Esophagus mucosa (tissue), 1 donor: ENCODE measurements around the gene PTH1R. TPM values are rescaled to one million over a fixed set of nuclear protein-coding genes. Genes with fewer than 3 reads are reported as not detected.

Experiments
- ATAC-seq: fragments of 200-7000 bp; cut with Tn5 transposase; one replicate; pipeline ENCODE4 v1.9.1; 2020
- total RNA-seq: library from RNA; stranded (reverse); gene quantifications from one replicate; pipeline ENCODE4 v1.2.4, GENCODE V29; 2023
- donor health status: DM: yes; HTN: yes; CAD: no.

The PTH1R gene
- total RNA-seq, 1 donor from 2014 or later: 0.28 TPM

DNA sequence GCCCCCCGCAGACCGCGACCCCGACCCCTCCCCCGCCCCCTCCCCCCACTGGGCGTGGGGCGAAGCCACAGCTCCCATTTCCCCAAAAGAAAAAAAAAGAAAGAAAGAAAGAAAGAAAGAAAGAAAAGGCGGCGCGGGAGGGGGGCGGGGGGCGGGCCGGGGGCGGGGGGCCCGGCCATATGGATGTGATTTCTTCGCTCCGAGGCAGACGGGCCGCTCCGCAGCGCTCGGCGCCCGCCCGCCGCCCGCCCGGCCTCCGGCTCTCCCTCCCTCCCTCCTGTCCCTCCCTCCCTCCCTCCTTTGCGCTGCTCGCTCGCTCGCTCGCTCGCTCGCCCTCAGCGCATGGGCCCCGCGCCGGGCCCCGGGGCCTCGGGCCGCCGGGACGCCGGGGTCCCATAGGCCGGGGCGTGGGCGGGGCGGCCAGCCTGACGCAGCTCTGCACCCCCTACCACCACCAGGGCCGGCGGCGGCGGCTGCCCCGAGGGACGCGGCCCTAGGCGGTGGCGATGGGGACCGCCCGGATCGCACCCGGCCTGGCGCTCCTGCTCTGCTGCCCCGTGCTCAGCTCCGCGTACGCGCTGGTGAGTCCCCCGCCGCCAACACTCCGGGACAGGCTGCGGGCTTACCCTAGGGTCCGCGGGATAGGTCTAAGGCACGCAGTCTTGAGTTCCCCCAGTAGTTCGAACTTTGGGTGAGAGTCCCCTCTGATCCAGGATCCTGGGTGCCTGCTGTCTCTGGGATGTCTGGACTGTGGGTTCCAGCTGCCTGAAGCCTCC lies 5.7 kb downstream of the PTH1R start:
- peak; percentile 27 for ATAC-seq

DNA sequence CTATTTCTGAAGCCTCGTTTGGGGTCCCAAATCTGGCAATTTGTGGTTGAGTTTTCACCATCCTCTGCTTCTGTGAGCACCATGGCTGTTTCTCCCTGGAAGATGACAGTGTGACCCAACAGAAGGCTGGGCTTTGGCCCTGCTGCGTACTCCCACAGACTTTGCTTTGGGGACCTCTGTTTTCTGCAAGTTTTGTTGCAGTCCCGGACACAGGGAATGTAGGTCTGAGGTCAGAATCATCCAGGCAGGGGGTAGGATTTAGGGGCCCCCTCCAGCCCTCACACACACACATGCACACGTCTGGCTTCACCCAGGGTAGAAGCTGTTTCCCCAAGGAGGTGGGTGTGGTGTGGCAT lies 6.3 kb downstream of the PTH1R start:
- ATAC-seq: no peak

DNA sequence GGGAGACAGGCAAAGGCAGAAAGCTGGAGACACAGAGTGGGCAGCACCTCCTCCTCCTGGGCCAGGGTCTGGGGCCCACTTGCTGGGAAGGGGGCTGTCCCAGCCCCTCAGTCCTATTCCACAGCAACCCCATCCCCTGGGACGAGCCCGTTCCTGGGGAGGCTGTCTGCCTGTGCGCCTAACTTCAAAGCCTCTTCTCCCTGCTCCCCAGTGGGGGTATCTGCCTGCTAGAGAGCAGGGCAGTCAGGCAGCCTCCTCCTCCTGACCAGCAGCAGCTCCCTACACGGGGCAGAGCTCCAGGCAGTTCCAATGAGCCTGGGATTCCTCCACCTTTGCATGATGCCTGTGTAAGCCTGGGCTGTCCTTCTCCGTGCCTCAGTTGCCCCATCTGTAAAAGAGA lies 6.9 kb downstream of the PTH1R start:
- no peak for ATAC-seq

DNA sequence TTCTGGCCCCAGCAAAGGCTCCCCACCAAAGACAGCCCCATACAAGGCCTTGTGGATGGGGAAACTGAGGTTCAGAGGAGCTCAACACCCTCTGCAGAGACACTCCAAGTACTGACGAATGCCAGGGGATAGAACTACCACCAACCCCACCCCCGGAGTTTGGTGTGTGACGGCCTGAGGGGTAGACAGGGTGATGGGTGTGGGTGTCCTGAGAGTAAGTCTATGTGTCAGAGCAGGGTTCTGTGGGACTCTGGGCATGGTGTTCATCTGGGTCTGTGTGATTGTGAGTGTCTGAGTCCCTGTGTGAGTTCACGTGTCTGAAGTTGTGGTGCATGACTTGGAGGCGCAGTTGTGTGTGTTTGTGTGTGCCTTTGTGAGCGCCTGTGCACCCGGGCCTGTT lies 7.4 kb downstream of the PTH1R start:
- ATAC-seq: no peak

DNA sequence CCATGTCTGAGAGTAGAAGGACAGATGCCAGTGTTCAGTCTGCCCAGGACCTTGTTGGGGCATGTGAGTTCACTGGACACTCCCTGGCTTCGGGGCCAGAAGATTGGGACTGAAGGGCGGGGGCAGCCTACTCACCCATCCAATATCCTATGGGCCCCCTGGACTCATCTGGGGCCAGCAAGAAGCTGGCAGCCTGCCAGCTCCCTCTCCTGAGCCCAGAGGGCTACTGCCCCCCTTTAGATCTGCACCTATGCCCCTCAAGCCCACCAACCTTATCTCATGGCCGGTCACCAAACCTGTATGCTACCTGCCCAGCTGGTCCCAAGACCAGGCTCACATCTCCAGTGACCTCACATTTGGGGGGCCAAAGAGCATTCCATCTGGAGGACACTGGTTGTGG lies 8.1 kb downstream of the PTH1R start:
- no peak for ATAC-seq

DNA sequence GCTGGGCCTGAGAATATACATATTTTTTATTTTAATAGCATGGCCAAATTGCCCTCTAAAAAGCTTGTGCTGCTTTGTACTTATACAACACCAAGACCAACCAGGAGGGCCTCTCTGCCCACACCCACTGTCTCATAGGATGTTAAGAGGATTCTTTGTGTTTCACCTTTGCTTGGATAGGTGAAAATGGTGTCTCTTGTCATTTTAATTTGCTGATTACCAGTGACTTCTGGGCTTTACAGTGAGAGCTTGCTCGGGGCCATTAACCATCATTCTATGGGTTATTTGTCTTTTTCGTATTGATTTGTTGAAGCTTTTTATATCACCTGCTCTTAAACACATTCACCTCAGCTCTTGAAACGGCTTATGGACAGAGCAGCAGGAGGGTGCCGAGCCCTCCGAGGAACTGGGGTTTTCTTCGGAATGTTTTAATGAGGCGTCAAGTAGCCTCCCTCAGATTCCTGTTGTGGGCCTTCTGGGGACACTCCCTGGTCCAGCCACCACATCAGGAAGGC lies 10.5 kb downstream of the PTH1R start:
- no peak for ATAC-seq

DNA sequence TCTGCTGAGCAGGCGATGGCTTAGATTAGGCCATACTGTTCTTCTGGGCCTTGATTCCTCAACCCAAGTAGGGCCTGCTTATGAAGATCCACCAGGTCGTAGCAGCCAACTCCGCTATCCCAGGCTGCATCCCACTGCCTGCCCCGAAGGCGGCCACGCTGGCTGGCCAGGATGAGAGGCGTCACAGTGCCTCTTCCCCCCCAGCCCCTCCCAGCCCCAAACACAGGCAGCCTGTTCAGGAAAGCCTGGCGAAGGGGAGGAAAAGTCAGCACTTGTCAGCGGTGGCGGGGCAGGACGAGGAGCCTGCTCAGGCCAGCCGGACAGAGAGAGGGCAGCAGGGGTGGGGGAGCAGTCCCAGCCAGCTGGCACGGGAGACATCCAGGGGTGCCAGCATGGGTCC lies 11.2 kb downstream of the PTH1R start:
- no peak for ATAC-seq

DNA sequence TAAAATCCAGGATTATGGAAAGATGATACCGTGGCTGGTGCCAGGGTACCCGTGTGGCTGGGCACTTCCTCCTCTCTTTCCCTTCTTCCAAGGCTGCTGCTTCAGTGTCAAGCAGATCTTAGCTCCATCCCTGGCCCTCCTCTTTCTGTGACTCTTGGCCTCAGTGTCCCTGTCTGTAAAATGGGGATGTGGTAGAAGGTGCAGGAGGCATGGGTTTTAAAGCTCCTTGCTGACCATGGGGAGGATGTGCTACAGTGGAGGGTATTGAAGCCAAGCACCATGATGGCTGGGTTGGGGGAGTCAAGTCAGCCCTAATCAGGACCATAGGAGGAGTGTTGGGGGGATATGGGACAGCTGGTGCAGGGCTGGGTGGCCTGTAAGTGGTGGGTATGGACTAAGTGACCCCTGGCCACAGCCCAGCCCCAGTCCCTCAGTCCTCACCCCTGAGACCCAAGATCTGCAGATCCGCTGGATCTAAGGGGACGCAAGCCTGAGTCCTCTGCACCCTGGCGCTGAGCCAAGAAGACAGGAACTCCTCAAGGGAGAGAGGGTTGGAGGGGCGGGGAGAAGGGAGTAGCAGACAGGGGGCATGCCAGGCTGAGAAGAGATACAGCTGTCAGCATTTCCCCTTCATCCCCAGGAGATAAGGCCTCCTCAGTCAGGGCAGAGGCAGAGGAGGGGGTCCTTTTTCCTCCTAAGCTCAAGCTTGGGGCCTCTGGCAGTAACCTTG lies 12.0 kb downstream of the PTH1R start:
- ATAC-seq: no peak

DNA sequence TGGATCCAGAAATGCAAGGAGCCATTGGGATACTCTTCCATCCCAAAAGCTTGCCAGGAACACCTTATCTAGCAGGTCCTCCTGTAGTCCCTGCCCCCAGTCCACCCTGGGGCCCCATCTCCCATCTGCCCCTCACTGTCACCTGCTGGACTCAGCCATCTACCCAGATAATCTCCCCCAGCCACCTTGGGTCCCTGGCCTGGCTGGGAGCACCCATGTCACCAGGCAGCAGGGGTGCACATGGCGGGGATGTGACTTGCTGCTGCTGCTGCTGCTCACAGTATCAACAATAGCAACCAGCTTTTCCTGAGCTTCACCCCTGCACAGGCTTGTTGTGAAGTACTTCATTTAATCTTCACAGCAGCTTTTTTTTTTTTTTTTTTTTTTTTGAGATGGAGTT lies 12.6 kb downstream of the PTH1R start:
- no peak for ATAC-seq

DNA sequence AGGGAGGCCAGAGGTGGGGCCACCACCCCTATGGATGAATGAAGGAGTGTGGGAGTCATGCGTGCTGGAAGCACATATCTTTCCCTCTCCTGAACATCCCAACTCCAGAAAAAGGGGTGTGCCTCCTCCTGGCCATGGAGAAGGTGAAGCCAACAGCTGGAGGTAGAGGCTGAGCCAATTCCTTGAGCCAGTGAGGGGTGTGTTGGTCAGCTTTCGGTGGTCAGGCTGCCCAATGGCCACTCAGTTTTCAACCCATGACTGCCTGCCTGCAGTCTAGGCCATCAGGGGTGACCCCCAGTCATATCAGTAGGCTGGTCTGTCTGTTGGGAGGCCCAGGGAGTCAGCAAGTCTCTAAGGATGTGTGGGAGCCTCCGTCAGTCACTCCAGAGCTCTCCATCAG lies 13.6 kb downstream of the PTH1R start:
- ATAC-seq: no peak

DNA sequence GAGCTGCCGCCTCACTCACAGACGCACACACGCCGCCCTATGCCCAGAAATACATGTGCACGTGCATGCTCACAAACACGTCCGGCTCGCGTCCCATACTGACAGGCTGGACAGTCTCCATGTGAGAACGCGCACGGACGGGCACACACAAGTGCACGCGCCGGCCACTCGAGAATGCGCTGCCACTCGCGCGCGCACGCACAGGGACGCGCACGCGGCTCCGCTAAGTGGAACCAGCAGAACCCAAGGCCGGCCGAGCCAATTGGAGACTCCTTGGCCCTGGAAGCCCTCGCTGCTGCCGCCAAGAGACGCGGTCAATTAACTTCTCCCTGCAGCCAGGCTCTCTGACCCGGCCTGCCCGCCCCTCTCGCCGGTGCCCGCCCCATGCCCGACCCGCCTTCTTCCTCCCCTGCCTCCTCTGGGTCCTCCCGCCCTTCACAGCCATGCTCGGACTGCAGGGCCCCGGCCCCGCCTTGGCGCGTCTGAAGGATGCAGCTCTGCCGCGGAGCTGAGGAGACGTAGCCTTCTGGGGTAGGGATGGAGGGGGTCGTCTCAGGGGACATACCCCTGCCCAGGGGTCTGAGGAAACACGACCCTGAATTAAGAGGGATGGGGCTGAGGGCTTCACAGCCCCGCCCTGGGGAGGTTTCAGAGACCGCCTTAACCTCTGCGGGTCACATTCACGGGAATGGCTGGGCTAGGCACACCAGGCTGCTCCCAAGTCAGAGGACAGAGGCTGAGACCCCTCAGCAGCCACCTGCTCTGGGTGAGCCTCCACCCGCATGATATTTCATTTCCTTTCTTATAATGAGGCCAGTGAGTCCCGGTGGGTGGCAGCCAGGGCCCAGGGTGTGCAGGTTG lies 15.0 kb downstream of the PTH1R start:
- ATAC-seq: peak; percentile 47

DNA sequence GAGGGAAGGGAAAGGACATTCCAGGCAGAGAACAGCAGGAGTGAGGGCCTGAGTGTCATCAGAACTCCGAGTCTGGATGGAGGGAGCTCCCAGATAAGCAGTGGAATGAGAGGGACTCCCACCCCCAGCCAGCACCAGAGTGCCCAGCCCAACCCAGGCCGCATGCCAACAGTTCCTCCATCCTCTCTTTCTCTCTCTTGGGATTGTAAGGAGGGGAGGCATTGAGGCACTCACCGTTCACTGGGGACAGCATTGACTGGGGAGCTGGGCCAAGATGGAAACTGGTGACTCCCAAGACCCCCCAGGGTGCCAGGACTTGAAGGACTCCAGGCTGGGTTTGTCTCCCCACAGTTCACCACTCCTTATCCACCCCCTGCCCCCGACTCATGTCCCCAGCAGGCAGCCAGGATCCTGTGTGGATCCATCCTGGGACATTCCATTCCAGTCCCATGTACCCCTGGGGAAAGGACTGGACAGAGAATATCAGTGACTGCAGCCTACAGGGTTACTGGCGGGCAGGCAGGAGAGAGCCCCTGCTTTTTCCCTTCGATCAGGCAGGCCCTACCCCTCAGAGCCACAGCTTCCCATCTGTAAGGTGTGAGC lies 15.7 kb downstream of the PTH1R start:
- ATAC-seq: no peak

DNA sequence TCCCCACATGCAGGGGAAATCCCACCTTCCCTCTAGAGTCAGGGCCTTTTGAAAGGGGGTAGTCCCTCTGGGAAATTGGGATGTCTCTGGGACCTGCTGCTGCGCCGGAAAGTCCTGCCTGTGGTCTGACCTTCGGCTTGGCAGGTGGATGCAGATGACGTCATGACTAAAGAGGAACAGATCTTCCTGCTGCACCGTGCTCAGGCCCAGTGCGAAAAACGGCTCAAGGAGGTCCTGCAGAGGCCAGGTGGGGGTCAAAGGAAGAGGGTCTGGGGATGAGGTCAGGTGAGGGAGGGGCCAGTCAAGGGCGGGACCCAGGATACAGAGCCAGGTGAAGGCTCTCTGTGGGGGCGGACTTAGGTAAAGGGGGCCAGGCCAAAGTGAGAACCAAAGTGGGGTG lies 16.2 kb downstream of the PTH1R start:
- ATAC-seq: no peak

DNA sequence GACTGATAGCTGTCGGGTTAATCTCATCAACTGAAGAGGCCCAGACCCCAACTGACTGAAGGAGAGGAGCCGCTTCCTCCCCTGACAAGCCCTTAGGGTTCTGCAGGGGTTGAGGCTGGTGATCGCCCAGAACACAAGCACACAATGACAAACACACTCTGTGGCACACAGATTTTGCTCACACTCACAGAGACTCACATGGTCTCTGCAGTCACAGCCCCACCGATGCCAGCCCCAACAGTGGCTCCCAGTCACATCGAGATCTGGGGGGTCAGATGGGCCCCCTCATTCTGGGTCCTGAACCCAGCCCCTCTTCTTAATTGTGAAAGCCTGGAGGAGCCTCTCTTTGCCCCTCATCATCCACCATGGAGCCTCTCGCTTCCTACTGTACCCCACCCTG lies 16.7 kb downstream of the PTH1R start:
- ATAC-seq: no peak

DNA sequence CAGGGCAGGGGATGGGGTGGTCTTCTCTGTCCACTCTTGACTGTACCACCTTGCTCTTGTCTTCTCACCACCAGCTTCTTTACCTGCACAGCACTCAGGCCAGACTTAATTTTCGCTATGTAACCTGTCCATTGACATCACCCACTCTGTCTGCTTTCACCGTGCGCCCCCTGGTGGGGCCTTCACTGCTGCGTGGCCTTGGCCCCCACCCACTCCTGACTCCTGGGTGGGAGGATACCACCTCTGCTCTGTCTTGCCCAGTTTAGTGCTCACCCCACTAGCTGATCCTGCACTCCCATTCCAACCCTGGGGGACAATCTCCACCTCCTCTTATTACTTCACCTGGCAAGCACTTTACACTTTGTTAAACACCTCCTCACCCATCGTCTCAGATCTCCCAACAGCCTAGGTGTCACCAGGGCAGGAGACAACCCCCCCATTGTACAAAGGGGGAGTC lies 17.7 kb downstream of the PTH1R start:
- ATAC-seq: peak; percentile 45

DNA sequence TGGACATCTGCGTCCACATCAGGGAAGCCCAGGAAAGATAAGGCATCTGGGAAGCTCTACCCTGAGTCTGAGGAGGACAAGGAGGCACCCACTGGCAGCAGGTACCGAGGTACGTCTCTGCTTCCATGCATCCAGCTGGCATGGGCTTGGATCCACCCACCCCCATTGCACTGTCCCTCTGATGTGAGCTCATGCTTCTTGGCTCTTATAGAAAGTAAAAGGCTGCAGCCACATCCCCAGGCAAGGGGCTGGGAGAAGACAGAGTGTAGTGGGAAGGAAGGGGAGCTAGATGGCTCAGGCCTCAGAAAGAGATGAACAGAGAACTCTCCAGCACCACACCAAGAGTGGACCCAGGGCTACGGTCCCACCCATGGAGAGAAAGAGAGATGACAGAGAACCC lies 18.2 kb downstream of the PTH1R start:
- ATAC-seq: no peak

DNA sequence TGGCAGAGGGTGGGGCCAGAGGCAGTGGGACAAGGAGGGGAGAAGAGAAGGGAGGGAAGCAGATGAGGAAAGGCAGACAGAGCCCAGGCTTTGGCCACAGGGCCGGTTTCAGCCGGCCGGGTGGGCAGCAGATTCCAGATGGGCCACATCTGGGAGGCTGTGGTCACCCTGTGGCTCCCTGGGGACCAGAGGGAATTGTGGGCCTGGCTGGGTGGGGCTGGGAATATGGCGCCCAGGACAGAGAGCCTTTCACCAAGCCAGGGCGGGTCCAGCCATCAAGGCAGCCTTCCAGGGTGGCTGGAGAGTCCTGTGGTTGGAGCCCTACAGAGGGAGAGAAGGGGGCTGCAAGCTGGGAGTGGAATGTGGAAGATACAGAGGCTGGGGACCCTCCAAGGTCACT lies 18.9 kb downstream of the PTH1R start:
- no peak for ATAC-seq

DNA sequence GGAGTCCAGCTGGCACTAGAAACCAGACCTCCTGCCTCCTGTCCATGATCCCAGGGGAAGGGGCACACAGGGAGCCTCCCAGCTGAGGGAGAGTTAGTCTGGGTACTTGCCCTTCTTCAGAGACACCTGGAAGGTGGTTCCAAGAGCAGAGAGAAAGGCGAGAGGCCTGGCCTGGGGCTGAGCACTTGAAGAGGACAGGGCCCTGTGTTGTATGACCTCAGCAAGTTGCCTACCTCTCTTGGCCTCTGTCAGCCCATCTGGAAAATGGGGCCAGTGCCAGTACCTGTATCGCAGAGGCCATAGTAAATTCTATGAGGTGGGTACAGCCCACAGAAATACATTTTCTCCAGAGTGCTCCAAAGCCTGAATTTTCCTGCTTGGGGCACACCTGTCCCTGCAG lies 19.5 kb downstream of the PTH1R start:
- no peak for ATAC-seq

DNA sequence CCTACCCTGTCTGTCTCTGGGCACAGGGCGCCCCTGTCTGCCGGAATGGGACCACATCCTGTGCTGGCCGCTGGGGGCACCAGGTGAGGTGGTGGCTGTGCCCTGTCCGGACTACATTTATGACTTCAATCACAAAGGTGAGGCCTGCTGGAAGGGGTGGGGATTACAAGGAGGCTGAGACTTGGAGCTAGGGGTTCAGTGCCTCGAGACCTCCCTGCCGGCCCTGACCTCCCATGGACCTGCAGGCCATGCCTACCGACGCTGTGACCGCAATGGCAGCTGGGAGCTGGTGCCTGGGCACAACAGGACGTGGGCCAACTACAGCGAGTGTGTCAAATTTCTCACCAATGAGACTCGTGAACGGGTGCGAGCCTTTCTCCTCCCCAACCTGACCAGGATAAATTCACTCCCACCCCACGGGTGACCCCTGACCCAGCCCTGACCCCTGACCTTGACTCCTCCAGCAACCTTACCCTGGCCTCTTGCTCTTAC lies 20.4 kb downstream of the PTH1R start:
- no peak for ATAC-seq

DNA sequence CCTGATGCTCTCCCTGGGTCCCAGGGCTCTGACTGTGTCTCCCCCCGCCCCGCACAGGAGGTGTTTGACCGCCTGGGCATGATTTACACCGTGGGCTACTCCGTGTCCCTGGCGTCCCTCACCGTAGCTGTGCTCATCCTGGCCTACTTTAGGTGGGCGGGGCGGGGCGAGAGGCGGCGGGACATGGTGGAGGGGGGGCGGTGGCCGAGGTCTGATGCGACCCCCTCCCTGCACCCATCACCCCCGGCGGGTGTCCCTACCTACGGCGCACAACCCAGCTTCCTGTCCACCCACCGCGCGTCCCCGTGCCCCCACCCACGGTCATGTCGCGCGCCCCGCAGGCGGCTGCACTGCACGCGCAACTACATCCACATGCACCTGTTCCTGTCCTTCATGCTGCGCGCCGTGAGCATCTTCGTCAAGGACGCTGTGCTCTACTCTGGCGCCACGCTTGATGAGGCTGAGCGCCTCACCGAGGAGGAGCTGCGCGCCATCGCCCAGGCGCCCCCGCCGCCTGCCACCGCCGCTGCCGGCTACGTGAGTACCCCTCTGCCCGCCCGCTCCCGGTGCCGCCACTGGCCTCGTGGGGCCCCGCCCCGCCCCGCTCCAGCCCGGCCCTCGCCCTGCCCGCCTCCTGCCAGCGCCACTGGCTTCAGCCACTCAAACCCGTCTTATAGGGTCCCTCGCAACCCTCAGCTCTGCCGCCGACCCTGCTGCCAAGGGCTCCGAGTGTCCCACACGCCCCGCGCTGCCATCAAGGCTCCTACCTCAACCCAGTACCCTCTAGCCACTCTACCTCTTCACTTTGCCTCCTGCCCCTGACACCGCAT lies 21.0 kb downstream of the PTH1R start:
- ATAC-seq: no peak

DNA sequence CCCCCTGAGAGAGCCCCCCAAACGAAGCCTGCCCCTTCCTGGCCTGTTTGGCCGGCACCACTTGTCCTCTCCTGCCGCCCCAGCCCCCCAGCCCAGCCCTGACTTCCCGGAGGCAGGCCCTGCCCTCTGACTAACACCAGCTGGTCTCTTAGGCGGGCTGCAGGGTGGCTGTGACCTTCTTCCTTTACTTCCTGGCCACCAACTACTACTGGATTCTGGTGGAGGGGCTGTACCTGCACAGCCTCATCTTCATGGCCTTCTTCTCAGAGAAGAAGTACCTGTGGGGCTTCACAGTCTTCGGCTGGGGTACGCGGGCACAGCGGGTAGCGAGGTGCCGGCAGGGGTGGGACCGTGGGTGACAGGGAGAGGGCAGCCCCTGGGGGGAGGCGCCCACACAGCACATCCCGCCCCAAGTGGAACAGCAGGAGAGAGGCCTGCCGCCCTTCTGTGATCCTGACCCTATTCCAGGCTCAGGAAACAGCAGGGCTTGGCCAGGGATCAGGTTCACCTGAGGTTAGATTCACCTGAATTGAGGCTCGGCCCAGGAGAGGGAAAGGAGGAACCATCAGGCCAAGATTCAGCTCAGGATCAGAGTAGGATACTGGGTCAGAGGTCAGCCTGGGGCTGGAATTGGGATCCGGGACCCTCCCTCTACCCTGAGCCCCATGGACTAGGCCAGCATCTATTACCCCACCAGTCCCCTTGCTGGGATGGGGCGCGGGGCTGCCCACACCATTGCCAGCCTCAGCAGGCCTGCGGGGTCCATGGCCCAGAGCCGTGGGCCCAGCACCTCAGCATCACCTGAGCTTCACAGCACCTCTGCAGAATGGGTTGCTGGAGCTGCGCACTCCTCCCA lies 21.9 kb downstream of the PTH1R start:
- ATAC-seq: no peak
